K562 (cell line): ENCODE results near the gene NEK4. TPM values are rescaled to one million over a fixed set of nuclear protein-coding genes. Genes with fewer than 3 reads are reported as not detected.

Experiments used
- ATAC-seq: fragments of 200-7000 bp; cut with Tn5 transposase; 3 replicates; pipeline ENCODE4 v1.9.1; 2020; ENCODE audit warnings: moderate library complexity
- BruUV-seq: library from RNA; stranded (reverse); fragments of 400-500 nt; replicated peaks from 2 replicates; lab custom pipeline; 2021; lab: Mats Ljungman, UMichigan
- CTCF ChIA-PET: fragments of 300-600 bp; formaldehyde crosslinking; extraction: SDS; loops from one replicate; lab custom pipeline; 2021; ENCODE audit warnings: low intra/inter-chr PET ratio; lab: Yijun Ruan, JAX
- POLR2A ChIA-PET: fragments of 300-600, 350-650 bp; sonication (Branson Sonifier 250); formaldehyde crosslinking; extraction: SDS; loops from one replicate; lab custom pipeline; 2021; ENCODE audit warnings: antibody characterized with exemption, inconsistent platforms; lab: Yijun Ruan, JAX
- DNase-seq, 4 experiments: peaks; one replicate each; pipeline versions ENCODE4 v3.0.0 to v3.0.0-alpha.2; 2011 to 2018; ENCODE audit warnings: low spot score in 3 of 4, mixed read lengths in 3 of 4; ENCODE audit errors: extremely low read depth in 1 of 4
- FAIRE-seq: peaks from 2 replicates; lab custom pipeline; 2011; peaks lifted over from hg19 to GRCh38; lab: Jason Lieb, UNC
- H2AFZ ChIP-seq: 2 replicates; pipeline ENCODE4 v1.6.0; 2011; ENCODE audit warnings: low read depth, low read length, control low read depth, inconsistent platforms
- H3K27ac ChIP-seq: fragments of 200-600 bp; 3 replicates; pipeline ENCODE4 v1.8.0; 2011; ENCODE audit warnings: low read depth, mild to moderate bottlenecking, control low read depth, inconsistent platforms, low read length, moderate library complexity, mixed read lengths; ENCODE audit errors: extremely low read depth
- H3K27me3 ChIP-seq, 2 experiments: fragments of 300-600 bp in 1 of 2; 2 replicates in 1 of 2; 3 replicates in 1 of 2; pipeline versions ENCODE4 v1.6.0 to v1.8.0; 2011; ENCODE audit warnings: inconsistent platforms in 2 of 2, low read length in 2 of 2, mild to moderate bottlenecking in 1 of 2, mixed read lengths in 1 of 2, moderate library complexity in 1 of 2; ENCODE audit not compliant: control insufficient read depth in 2 of 2, insufficient read depth in 2 of 2
- H3K36me3 ChIP-seq: fragments of 300-600 bp; 3 replicates; pipeline ENCODE4 v1.8.0; 2011; ENCODE audit warnings: mild to moderate bottlenecking, low read length, inconsistent platforms; ENCODE audit not compliant: control insufficient read depth, insufficient read depth
- H3K4me1 ChIP-seq, 2 experiments: fragments of 200-600 bp in 1 of 2; replicated peaks in 1 of 2; 2 replicates in 1 of 2; 3 replicates in 1 of 2; pipeline versions ENCODE4 v1.5.1 to v1.8.0; 2011; ENCODE audit warnings: inconsistent platforms in 2 of 2, low read length in 2 of 2, mild to moderate bottlenecking in 1 of 2, mixed read lengths in 1 of 2, moderate library complexity in 1 of 2; ENCODE audit not compliant: control insufficient read depth in 2 of 2, insufficient read depth in 2 of 2
- H3K4me2 ChIP-seq: 2 replicates; pipeline ENCODE4 v1.6.1; 2011; ENCODE audit warnings: low read length, control low read depth, inconsistent platforms, mixed read lengths; ENCODE audit not compliant: insufficient read depth
- H3K4me3 ChIP-seq: fragments of 200-600 bp; sonication (generic), shearing (Covaris generic); 2 replicates; pipeline ENCODE4 v1.5.1; 2016; ENCODE audit warnings: control low read depth, inconsistent platforms
- H3K79me2 ChIP-seq: fragments of 200-600 bp; 3 replicates; pipeline ENCODE4 v1.8.0; 2011; ENCODE audit warnings: low read length, inconsistent platforms; ENCODE audit not compliant: control insufficient read depth, insufficient read depth
- H3K9ac ChIP-seq, 2 experiments: 2 replicates each; pipeline versions ENCODE4 v1.6.0 to v1.6.1; 2011; ENCODE audit warnings: low read depth in 2 of 2, low read length in 2 of 2, control low read depth in 1 of 2, inconsistent platforms in 1 of 2, mild to moderate bottlenecking in 1 of 2, mixed read lengths in 1 of 2; ENCODE audit not compliant: insufficient read depth in 1 of 2
- H3K9me1 ChIP-seq: one replicate; pipeline ENCODE4 v1.6.0; 2011; ENCODE audit warnings: inconsistent platforms, mild to moderate bottlenecking, low read length, moderate library complexity; ENCODE audit not compliant: control insufficient read depth, insufficient read depth
- H3K9me3 ChIP-seq: replicated peaks from 2 replicates; pipeline ENCODE4 v1.5.1; 2011; ENCODE audit warnings: low read depth, low read length, inconsistent platforms; ENCODE audit not compliant: control insufficient read depth, insufficient read depth
- H4K20me1 ChIP-seq: replicated peaks from 2 replicates; pipeline ENCODE4 v1.6.1; 2011; ENCODE audit warnings: low read length, inconsistent platforms, mixed read lengths; ENCODE audit not compliant: control insufficient read depth, insufficient read depth
- CBX3 ChIP-seq, 2 experiments: IDR thresholded peaks; 1 replicate in 1 of 2; 2 replicates in 1 of 2; pipeline ENCODE4 v1.6.1; 2012; ENCODE audit warnings: inconsistent platforms in 2 of 2, low read length in 2 of 2, borderline replicate concordance in 1 of 2, control low read depth in 1 of 2
- CBX5 ChIP-seq: IDR thresholded peaks from 2 replicates; pipeline ENCODE4 v1.6.1; 2014; ENCODE audit warnings: low read depth, borderline replicate concordance
- HIVEP1 ChIP-seq: fragments of 250-450 bp; sonication (Bioruptor Pico); IDR thresholded peaks from 2 replicates; pipeline ENCODE4 v1.4.0; 2020; ENCODE audit warnings: mild to moderate bottlenecking
- PRPF4 ChIP-seq: fragments of 200-400 bp; formaldehyde crosslinking; IDR thresholded peaks from one replicate; pipeline ENCODE4 v1.6.1; 2017; ENCODE audit warnings: low read length, low read depth, mild to moderate bottlenecking; ENCODE audit not compliant: insufficient read depth, poor library complexity, severe bottlenecking
- RNF219 ChIP-seq: fragments of 250-450 bp; sonication (Bioruptor Pico); IDR thresholded peaks from 2 replicates; pipeline ENCODE4 v1.5.0; 2022; ENCODE audit warnings: mild to moderate bottlenecking
- SMARCA4 ChIP-seq: fragments of 450-650 bp; IDR thresholded peaks from 2 replicates; pipeline ENCODE4 v1.6.1; 2016
- SMARCB1 ChIP-seq: IDR thresholded peaks from 2 replicates; pipeline ENCODE4 v1.6.1; 2011; ENCODE audit warnings: improper control_type of control experiment, low read depth; ENCODE audit not compliant: insufficient read length
- STAT5A ChIP-seq: IDR thresholded peaks from 2 replicates; pipeline ENCODE4 v1.6.1; 2012; ENCODE audit warnings: low read length, inconsistent platforms, borderline replicate concordance
- TRIM24 ChIP-seq, 2 experiments: fragments of 450-650 bp; IDR thresholded peaks; 2 replicates each; pipeline ENCODE4 v1.6.1; 2016
- TRIM28 ChIP-seq: fragments of 450-650 bp; IDR thresholded peaks from 2 replicates; pipeline ENCODE4 v1.6.1; 2017
- USF2 ChIP-seq: sonication (generic); formaldehyde crosslinking; IDR thresholded peaks from 2 replicates; pipeline ENCODE4 v1.5.0; 2020; ENCODE audit warnings: missing genetic modification reagents
- ZNF174 ChIP-seq: fragments of 250-450 bp; sonication (Bioruptor Pico); IDR thresholded peaks from 2 replicates; pipeline ENCODE4 v1.4.0; 2020; ENCODE audit warnings: mild to moderate bottlenecking
- ZNF316 ChIP-seq: fragments of 450-650 bp; IDR thresholded peaks from 2 replicates; pipeline ENCODE4 v1.6.1; 2016
- ZNF584 ChIP-seq: fragments of 200-800 bp; sonication (Bioruptor generic); IDR thresholded peaks from 2 replicates; pipeline ENCODE4 v1.6.1; 2016; ENCODE audit warnings: low read depth, mild to moderate bottlenecking, missing genetic modification characterization, missing compliant biosample characterization
- ZNF639 ChIP-seq, 2 experiments: fragments of 200-800 bp in 1 of 2; sonication (Bioruptor generic) in 1 of 2; sonication (generic) in 1 of 2; formaldehyde crosslinking in 1 of 2; IDR thresholded peaks in 1 of 2; conservative IDR thresholded peaks in 1 of 2; 2 replicates each; pipeline versions ENCODE4 v1.5.0 to v1.6.1; 2016 to 2020; ENCODE audit warnings: missing compliant biosample characterization in 1 of 2, missing genetic modification characterization in 1 of 2, missing genetic modification reagents in 1 of 2
- in situ Hi-C: fragments of 300-500 bp; cut with MboI; formaldehyde crosslinking; loops from 4 replicates; pipeline ENCODE4 v1.15.0; 2018; ENCODE audit warnings: inconsistent platforms, mixed read lengths
- intact Hi-C: fragments of 100-400 bp; cut with micrococcal nuclease; formaldehyde crosslinking; loops from 2 replicates; pipeline ENCODE4 v1.14.2; 2022
- polyA plus RNA-seq, 8 experiments: library from polyadenylated mRNA; depleted of rRNA in 4 of 8; stranded (reverse) in 5 of 8; unstranded in 3 of 8; fragments of >200 nt; fragmentation: Nextera tagmentation in 2 of 8; fragmentation: Illumina TruSeq in 1 of 8; extraction: Ambion mirVana in 2 of 8; extraction: Trizol in 1 of 8; gene quantifications; 2 replicates each; pipeline versions ENCODE4 v1.2.1 to v1.2.3, GENCODE V29; 2011 to 2014; ENCODE audit warnings: inconsistent platforms in 1 of 8, missing spikeins in 1 of 8
- total RNA-seq, 7 experiments: library from RNA; depleted of rRNA in 6 of 7; stranded (reverse); fragments of >200 nt in 6 of 7; fragmentation: Illumina TruSeq in 2 of 7; extraction: Trizol in 2 of 7; gene quantifications; 2 replicates each; pipeline versions ENCODE4 v1.2.1 to v1.2.3, GENCODE V29; 2011 to 2021; ENCODE audit warnings: low replicate concordance in 1 of 7

Gene NEK4
- total and polyA plus RNA-seq, 9 of the 15 experiments (the other 6 are each of a cell fraction or from before 2014, with no cell fraction given): 5.8 to 23.1 (median 16.6) TPM

- no peak for TF ChIP-seq SMARCA4
- TF ChIP-seq RNF219 (CRISPR knock-in tag): no peak
- no peak for TF ChIP-seq ZNF174
- no peak for TF ChIP-seq ZNF639 (CRISPR knock-in tag; conservative IDR thresholded peaks at IDR 0.05 in 1 of 2, IDR thresholded peaks at IDR 0.05 in 1 of 2)
- TF ChIP-seq HIVEP1 (CRISPR knock-in tag): no peak
- TF ChIP-seq, all 486 proteins: peak for 0
Measured at GRCh38 chr3:52721002-52721729, 49.6 kb downstream of the NEK4 start (continued).

- peak in 1 of 2 experiments; percentile 54; a peak in 1 of 3 replicates for TF ChIP-seq CBX3 (IDR thresholded peaks at IDR 0.05; ENCODE audit: borderline replicate concordance in 1 of 2, low read length in 2 of 2)
- TF ChIP-seq ZNF316: no peak
- TF ChIP-seq STAT5A: no peak
- no peak for TF ChIP-seq SMARCB1
- no peak for TF ChIP-seq USF2 (CRISPR knock-in tag)
- TF ChIP-seq TRIM28: peak; percentile 36; the same call in 1 of the 2 replicates
- TF ChIP-seq TRIM24 (IDR thresholded peaks at IDR 0.05): peak in 1 of 2 experiments; percentile 41; a peak in 1 of 4 replicates
- TF ChIP-seq ZNF584 (CRISPR knock-in tag): no peak
- TF ChIP-seq PRPF4: no peak
- TF ChIP-seq CBX5: no peak
- H3K9ac ChIP-seq: no peak overlapping the region
- in situ Hi-C loops (no loop called here), intact Hi-C loops (no loop called here)
- no peak overlapping the region for H3K4me3 ChIP-seq
- no peaks in the 10 kb centered on the region for H3K79me2 ChIP-seq
- H3K9me3 ChIP-seq: no peaks in the 10 kb centered on the region
- DNase-seq (no peak), FAIRE-seq (no peak), ATAC-seq (no peak)
- H3K27ac ChIP-seq: no peak overlapping the region
- BruUV-seq: no TSS peak
- ChIA-PET CTCF (no interaction called here), POLR2A (no interaction called here)
- H3K4me2 ChIP-seq: no peak overlapping the region
- H3K9me1 ChIP-seq: no peaks in the 10 kb centered on the region
- H3K36me3 ChIP-seq: no peaks in the 10 kb centered on the region
- no peak overlapping the region for H2AFZ ChIP-seq
- H3K4me1 ChIP-seq: no peaks in the 10 kb centered on the region; a peak in 1 of 5 replicates
- no peaks in the 10 kb centered on the region for H4K20me1 ChIP-seq
- no peaks in the 10 kb centered on the region for H3K27me3 ChIP-seq
Measured at GRCh38 chr3:52719618-52720017, 51.1 kb downstream of the NEK4 start.
